NK-92 treated with Interleukin-12 subunit alpha and Interleukin-12 subunit beta, amount 100 ng/mL, for 24 hours (cell line): Measurements from ENCODE around the gene ELF2.
"Not testable (repeated sequence)": the region's sequence is repeated elsewhere in the genome, so short reads cannot be mapped to it uniquely, and the experiment has no call there.

Experiments used
- DNase-seq: peaks from one replicate; lab custom pipeline; 2025; lab: John Stamatoyannopoulos, UW

Gene ELF2

DNA sequence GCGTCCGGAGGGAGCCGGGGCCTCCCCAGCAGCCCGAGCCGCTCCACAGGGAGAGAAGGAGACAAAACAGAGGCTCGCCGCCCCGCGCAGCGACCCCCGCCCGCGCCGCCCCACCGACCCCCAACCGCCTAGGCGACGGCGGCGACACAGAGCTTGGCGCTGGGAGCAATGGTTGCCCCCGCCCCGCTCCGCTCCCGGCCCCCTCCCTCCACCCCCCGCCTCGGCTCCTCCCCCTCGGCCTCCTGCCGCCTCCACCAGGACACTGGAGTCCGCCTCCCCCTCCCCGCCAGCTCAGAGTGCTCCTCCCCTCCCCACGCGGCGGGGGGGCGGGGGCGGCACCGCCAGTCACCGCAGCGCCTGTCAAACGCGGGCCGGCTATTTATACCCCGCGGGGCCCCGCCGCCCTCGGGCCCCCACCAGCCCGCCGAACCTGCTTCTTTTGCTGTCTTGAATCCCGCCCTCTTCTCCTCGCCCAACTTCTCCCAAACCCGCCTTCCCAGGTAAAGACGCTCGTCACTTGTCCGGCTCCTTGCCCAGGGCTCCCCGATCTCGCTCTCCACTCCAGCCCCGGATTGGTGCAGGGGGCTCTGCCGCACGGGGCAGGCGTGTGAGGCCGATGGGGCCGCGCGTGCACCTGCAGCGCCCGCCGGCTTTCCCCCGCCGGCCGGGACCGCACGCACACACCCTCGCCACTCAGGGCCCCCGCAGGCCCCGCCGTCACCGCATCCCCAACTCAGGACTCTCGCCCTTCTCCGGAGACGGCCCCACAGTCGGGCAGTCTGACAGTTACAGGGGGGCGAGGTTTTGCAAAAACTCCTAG lies at the start of gene ELF2:
TSS of gene ELF2 (minus strand) at position 170 of the 820 bp plus-strand sequence. CDS start 39,517 bp downstream, outside the sequence.
- DNase-seq = peak; percentile 84

DNA sequence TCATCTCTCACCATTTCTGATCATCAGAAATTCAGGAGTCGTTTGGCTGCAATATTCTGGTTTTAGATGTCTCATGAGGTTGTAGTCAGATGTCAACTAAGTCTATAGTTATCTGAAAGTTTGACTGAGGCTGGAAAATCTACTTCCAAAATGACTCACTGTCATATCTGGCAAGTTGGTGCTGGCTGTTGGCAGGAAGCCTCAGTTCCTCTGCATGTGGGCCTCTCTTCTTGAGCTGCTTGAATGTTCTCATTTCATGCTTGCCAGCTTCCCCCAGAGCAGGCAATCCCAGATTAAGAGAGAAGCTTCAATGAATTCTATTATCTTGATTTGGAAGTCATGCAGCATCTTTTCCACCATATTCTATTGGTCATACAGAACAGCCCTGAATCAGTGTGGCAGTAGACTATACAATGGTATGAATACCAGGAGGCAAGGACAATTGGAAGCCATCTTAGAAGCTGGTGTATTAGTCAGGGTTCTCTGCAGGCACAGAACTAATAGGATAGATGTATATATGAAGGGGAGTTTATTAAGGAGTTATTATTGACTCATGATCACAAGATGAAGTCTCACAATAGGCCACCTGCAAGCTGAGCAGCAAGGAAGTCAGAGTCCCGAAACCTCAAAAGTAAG lies 46.8 kb upstream of the ELF2 start:
- DNase-seq = no peak

DNA sequence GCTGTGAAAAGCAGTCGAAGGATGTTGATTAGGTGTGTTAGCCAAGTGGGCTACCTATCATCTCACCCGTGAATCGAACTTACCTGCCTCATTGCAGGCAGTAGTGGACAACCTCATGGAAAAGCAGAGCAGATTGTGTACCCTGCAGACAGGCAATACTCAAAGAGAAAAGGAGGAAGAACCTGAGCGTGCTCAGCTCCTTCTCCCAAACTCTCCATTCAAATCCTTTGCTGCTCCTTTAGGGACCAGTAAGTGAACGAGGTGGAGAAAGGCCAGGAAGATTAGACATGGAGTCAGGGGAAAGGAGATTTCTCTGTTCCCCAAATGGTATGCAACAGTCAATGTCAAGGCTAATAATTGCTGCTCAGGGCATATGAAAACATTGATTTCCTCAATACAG lies 45.2 kb upstream of the ELF2 start:
- no peak for DNase-seq

DNA sequence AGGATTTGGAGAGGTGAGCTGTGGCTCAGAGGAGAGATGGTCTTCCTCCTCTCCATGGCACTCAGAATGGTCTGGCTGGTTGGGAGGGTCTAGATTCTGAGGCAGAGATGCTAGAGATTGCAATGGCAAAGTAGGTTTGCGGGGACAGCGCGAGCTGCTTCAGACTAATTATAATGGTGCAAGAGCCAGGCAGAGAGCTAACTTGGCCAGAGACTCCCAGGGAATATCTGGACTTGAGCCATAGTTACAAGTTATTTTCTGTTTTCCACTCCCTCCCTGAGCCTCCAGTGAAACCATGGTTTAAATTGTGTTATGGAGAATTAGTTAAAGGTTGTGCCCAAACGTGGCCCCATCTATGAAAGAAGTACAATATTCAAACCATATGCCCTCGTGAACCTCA lies 44.7 kb upstream of the ELF2 start:
- no peak for DNase-seq

DNA sequence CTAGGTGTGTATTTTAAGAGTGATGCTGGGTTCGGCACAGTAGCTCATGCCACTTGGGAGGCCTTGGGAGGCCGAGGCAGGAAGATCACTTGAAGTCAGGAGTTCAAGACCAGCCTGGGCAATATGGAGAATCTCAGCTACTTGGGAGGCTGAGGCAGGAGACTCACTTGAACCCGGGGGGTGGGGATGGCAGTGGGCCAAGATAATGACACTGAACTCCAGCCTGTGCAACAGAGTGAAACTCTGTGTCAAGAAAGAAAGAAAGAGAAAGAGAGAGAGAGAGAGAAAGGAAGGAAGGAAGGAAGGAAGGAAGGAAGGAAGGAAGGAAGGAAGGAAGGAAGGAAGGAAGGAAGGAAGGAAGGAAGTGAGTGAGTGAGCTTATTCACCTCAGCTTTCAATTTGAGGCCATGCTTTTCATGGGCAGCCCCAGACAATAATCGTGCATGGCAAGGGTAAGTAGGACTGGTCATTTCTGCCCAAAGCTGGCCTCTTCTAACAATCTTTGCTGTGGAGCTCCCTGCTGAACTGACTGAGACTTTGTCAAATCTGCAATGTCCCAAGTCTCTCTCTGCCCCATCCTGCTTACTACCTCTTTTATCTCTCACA lies 42.5 kb upstream of the ELF2 start:
- DNase-seq = no peak

DNA sequence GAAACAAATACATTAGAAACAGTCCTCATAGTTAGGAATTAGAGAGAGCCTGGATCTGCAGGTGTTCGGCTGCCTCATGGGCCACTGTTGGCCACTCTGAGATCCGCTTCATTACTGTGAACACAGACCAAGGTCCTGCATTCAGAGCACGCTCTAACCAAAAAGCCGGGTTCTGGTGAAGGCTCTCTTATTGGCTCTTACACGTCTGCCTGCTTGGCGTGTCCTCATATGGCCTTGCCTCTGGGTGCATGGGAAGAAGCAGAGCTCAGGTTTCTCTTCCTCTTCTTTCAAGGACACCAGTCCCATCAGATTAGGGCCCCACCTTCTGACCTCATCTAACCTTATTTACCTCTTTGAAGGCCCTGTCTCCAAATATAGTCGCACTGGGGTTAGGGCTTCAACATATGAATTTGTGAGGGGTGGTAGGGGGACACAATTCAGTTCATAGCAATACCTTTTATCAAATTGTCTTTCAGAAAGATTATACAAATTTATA lies 37.1 kb upstream of the ELF2 start:
- no peak for DNase-seq

DNA sequence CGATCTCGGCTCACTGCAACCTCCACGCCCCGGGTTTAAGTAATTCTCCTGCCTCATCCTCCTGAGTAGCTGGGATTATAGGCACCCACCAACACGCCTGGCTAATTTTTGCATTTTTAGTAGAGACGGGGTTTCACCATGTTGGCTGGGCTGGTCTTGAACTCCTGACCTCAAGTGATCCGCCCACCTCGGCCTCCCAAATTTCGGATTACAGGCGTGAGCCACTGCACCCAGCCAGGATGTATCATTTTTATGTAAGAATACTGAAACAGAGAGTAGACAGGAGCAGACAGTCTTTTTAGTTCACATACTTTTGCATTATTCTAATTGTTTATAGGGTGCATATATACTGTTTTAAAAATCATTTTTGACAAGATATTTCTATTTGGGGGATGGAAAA lies 36.6 kb upstream of the ELF2 start:
- not testable (repeated sequence) for DNase-seq

DNA sequence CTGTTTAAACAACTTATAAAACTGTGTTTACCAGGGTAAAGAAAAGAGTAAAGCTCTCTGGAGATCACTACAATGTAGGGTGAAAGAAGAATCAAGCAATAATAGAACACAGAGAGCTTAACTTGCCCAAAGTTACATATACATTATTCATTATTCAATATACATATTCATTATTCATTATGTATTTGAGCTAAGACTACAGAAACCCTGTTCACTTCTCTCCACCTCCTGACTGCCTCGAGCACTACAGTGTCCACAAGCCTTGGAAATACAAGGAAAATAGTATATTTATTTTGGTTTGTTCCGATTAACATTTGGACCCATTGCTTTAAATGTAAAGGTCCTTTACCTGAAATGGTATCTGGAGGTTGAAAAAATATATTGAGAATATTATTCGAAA lies 35.9 kb upstream of the ELF2 start:
- DNase-seq = no peak

DNA sequence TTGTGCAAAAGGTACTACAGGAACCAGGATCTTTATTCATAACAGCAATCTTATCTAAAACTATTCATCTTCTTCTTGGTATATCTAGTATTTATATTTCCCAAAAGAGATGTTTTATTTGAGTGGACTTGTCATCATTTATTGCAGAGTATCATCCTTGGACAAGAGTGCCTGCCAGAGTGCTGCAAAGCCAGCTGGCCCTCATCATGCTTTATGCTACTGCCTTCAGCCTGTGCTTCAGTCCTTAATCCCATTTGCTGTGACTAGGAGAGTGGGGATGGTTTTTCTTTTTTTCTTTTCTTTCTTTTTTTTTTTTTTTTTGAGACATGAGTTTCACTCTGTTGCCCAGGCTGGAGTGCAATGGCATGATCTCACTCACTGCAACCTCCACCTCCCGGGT lies 33.5 kb upstream of the ELF2 start:
- no peak for DNase-seq

DNA sequence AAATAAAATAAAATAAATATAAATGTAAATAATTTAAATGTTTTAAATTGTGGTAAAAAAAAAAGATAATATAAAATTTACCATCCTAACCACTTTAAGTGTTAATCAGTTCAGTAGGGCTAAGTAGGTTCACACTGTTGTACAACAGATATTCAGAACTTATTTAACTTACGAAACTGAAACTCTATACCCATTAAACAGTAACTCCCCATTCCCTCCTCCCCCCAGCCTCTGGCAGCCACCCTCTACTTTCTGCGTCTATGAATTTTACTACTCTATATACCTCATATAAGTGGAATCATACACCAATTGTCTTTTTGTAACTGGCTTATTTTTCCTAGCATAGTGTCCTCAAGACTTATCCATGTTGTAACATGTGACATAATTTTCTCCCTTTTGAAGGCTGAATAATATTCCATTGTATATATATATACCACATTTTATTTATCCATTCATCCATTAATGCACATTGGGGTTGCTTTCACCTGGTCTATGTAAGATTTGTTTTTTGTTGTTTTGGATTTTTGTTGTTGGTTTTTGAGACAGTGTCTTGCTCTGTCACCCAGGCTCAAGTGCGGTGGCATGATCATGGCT lies 32.5 kb upstream of the ELF2 start:
- no peak for DNase-seq

DNA sequence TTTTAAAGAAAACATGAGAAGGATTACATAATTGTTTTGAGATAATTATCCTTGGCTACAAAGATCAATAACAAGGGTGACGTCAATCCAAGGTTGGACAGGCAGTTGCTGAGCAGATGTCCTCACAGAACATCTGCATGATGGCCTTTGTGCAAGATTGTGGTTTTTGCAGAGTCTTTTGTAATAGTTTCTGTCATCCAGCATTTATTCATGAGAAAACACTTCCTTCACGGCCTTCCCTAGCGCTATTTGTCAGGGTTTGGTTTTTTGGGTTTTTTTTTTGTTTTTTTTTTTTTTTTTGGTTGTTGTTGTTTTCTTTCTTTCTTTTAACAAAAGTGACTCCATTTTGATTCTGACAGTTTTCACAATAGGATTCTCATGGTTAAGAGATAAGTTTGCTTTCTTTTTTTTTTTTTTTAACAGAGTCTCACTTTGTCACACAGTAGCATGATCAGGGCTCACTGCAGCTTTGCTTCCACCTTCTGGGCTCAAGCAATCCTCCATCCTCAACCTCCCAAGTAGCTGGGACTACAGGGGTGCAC lies 31.5 kb upstream of the ELF2 start:
- DNase-seq = peak; percentile 4

DNA sequence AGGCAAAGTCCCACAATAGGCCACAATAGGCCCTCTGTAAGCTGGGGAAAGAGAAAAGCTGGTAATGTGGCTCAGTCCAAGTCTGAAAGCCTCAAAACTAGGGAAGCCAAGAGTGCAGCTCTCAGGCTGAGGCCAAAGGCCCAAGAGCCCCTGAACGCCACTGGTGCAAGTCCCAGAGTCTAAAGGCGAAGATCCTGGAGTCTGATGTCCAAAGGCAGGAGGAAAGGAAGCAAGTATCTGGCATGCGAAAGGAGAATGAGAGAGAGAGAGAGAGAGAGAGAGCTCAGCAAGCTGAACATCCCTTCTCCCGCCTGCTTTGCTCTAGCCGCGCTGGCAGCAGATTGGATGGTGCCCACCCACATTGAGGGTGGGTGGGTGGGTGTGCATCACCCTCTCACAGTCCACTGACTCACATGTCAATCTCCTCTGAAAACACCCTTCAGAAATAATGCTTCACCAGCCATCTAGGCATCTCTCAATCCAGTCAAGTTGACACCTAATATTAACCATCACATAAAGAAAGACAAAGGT lies 30.9 kb upstream of the ELF2 start:
- DNase-seq = no peak

DNA sequence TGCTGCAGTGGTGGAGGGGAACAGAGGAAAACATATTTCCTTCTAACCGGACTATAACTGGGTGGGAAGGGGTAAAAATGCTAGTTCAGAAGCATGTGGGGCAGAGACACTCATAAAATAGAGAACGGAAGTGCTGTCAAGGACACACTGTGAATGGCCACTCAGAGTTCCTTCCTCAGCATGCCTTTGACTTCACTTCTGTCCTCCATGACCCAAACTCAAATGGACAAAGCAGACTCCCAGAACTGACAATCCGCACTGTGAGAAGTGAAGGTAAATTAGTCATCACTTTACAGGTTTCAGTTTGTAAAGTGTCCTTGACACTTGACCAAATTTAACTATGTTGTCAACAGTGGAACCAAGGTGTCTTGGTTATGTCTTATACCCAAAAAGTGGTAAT lies 30.2 kb upstream of the ELF2 start:
- no peak for DNase-seq

DNA sequence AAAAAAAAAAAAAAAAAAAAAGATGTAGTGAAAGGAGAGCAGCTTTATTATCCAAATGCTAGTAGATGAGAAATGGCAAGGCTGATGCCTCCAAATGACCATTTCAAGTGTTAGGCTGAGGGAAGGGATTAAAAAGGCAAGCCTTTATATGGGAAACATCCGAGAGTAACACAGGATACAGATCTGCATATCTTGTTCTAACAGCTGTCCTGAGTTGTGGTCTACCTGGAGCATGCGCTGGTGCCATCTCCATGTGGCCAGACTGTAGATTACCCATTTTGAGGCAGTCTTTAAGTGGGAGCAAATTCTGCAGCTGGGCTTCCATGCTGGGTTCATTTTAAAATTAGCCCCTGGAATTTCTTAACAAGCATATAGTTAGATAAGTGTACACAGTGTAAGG lies 26.0 kb upstream of the ELF2 start:
- DNase-seq = no peak

DNA sequence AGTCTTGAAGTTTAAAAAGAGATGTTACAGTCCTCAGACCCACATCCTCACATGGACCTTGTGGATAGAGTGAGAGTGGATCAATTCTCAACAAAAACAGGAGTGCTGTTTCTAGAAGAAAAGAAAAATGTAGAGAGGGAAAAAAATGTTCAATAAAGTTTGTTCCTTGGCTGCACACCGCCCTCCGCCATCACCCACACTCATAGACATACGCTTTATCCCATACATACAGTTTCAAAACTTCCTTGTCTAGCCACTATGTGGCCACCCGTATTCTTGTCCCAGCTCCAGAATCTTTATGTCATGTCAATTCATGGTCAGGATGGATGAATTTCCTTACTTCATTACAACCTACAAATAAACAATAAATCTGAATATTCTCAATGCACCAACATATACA lies 23.5 kb upstream of the ELF2 start:
- no peak for DNase-seq

DNA sequence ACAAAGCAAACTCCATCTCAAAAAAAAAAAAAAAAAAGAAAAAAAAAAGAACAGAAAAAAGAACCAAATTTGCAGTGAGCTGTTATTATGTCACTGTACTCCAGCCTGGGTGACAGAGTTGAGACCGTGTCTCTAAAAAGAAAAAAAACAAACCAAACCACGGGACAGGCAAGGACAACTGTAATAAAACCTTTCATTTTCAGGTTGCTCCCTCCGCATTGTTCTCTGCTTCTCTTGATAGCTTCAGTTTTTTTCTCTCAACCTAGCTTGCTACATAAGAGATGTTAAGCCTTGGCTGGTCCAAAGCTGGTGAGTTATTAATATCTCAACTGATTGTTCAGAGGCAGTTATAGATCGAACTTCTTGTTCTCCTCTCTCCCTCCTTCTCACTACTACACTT lies 23.1 kb upstream of the ELF2 start:
- DNase-seq = no peak

DNA sequence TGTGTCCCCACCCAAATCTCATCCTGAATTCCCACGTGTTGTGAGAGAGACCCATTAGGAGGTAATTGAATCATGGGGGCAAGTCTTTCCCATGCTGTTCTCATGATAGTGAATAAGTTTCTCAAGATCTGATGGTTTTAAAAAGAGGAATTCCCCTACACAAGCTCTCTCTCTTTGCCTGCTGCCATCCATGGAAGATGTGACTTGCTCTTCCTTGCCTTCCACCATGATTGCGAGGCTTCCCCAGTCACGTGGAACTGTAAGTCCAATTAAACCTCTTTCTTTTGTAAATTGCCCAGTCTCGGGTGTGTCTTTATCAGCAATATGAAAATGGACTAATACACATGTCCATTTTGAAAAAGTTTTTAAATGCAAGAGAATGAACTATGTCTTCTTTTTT lies 20.2 kb upstream of the ELF2 start:
- not testable (repeated sequence) for DNase-seq

DNA sequence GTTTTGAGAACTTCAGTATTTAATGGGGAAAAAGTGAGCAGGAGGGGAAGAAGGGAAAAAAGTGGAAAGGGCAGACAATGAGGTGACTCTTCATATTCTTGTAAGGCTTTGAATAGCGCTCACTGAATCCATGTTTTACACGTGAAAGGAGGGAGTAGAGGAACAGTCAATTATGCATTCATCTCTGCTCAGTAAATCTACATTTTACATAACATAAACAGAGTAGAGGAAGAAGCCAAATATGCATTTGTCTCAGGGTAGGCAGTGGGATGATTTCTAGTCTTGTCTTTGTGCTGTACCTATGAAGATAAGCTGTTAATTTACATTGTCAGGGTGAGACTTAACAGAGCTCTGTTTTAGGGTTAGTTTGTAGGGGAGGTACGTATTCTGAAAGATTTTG lies 19.4 kb upstream of the ELF2 start:
- DNase-seq = no peak

DNA sequence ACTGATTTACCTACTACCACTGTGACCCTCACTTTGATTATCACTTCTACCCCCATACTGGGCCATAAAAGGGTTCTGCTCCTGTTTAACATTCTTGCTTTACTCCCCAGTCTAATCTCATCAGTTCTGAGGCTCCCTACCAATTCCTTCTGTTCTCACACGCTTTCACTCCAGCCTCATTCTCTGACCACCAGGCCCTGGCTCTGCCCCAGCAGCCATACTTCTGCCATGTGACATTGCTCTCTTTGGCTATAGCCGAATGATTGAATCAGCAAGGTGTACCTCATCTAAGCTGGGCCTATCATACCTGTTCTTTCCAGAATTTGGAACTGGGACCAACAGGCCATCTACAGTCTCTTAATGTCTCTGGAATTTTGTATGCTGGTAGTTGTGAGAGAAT lies 14.4 kb upstream of the ELF2 start:
- no peak for DNase-seq

DNA sequence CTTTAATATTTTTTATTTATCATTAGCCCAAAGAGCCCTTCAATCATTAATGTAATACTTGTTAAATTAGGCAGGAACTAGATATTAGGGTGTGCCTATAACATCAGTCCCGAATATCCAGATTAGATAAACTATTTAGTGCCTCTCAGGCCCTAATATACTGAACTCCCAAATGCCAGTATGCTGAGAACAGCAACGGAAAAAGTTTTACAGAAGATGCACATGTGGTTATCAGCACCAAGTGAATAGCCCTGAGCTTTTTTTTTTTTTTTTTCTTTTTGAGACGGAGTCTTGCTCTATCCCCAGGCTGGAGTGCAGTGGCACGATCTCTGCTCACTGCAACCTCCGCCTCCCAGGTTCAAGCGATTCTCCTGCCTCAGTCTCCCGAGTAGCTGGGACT lies 13.0 kb upstream of the ELF2 start:
- no peak for DNase-seq

DNA sequence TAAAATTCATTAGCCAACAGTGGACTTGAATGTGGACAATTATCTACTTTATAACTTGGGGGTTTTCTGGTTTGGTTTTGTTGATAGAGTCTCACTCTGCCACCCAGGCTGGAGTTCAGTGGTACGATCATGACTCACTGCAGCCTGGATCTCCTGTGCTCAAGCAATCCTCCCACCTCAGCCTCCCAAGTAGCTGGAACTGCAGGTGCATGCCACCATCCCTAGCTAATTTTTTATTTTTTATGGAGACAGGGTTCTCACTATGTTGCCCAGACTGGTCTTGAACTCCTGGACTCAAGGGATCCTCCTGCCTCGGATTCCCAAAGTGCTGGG lies 12.4 kb upstream of the ELF2 start:
- DNase-seq = no peak

DNA sequence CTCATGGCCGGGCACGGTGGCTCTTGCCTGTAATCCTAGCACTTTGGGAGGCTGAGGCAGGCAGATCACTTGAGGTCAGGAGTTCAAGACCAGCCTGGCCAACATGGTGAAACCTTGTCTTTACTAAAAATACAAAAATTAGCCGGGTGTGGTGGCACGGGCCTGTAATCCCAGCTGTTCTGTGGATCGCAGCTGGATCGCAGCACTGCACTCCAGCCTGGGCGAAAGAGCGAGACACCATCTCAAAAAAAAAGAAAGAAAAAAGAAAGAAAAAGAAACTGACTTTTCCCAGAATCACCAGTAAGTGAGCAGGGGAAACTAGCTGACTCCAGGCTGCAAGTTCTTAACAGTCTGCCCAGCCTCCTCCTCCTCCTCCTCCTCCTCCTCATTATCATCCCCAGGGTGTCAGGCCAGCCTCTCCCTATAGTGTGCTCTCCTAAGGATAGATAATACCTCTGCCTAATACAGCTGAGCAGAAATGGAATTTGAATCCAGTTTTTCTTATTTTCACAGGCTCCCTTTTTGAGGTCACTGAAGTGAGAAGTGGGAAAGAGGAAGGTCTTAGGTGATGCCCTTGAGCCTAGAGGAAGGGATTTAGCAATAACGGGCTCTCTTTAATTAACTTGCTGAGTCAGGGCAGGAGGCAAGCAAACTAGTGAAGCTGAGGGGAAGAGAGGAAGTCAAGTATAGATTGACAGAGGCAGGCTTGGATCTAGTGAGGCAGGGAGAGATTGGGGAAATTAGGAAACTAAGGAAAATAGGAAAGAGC lies 11.8 kb upstream of the ELF2 start:
- no peak for DNase-seq
